GM20000 (cell line): ENCODE data around the gene NFKBIE.

Experiments
- DNase-seq: peaks from one replicate; pipeline ENCODE4 v3.0.0; 2012; ENCODE audit warnings: low spot score
- CTCF ChIP-seq: IDR thresholded peaks from 2 replicates; pipeline ENCODE4 v1.5.1; 2012; ENCODE audit warnings: mild to moderate bottlenecking, control low read depth; ENCODE audit errors: extremely low read depth, missing control alignments

The NFKBIE gene

GRCh38 chr6:44294832-44295791, 29.8 kb upstream of the NFKBIE start:
- no peak for DNase-seq
- TF ChIP-seq CTCF, result no peak

- no peak for TF ChIP-seq CTCF
- no peak for DNase-seq
Measured at GRCh38 chr6:44292661-44293365, 27.5 kb upstream of the NFKBIE start.

- no peak for TF ChIP-seq CTCF
Measured at GRCh38 chr6:44291841-44292240, 26.5 kb upstream of the NFKBIE start.

GRCh38 chr6:44289726-44290260, 24.4 kb upstream of the NFKBIE start:
- DNase-seq, result no peak
- TF ChIP-seq CTCF, result no peak

More at GRCh38 chr6:44291841-44292240, 26.5 kb upstream of the NFKBIE start:
- no peak for DNase-seq

GRCh38 chr6:44286747-44287146, 21.4 kb upstream of the NFKBIE start:
- DNase-seq, result no peak
- TF ChIP-seq CTCF, result no peak

GRCh38 chr6:44286285-44286565, 20.9 kb upstream of the NFKBIE start:
- TF ChIP-seq CTCF, result no peak
- DNase-seq, result no peak
